IMR-90 (cell line): ENCODE data around the gene PTPRK. TPM values are rescaled to one million over a fixed set of nuclear protein-coding genes. Genes with fewer than 3 reads are reported as not detected.

Experiments
- ATAC-seq: fragments of 200-7000 bp; cut with Tn5 transposase; 2 replicates; pipeline ENCODE4 v1.9.1; 2020; ENCODE audit warnings: low read depth, mild to moderate bottlenecking, moderate library complexity
- BruUV-seq: library from RNA; stranded (reverse); fragments of 400-500 nt; replicated peaks from 2 replicates; lab custom pipeline; 2021; lab: Mats Ljungman, UMichigan
- CTCF ChIA-PET: fragments of 300-600 bp; formaldehyde crosslinking; extraction: SDS; loops from one replicate; lab custom pipeline; 2021; ENCODE audit warnings: antibody characterized with exemption; lab: Yijun Ruan, JAX
- POLR2A ChIA-PET: fragments of 300-600 bp; sonication (Branson Sonifier 250); formaldehyde crosslinking; loops from one replicate; lab custom pipeline; 2022; ENCODE audit warnings: antibody characterized with exemption; ENCODE audit not compliant: unreplicated experiment; lab: Charles Lee
- DNase-seq: peaks from one replicate; pipeline ENCODE4 v3.0.0; 2013
- H2AFZ ChIP-seq: replicated peaks from 2 replicates; pipeline ENCODE3; 2013; ENCODE audit warnings: low read length, mild to moderate bottlenecking; ENCODE audit not compliant: poor library complexity
- H2AK5ac ChIP-seq: 2 replicates; pipeline ENCODE4 v1.6.1; 2013; ENCODE audit warnings: low read depth, low read length, inconsistent platforms
- H2AK9ac ChIP-seq: replicated peaks from 2 replicates; pipeline ENCODE3; 2013; ENCODE audit warnings: mild to moderate bottlenecking, low read depth, low read length, moderate library complexity; ENCODE audit not compliant: poor library complexity
- H2BK120ac ChIP-seq: 2 replicates; pipeline ENCODE4 v1.6.1; 2013; ENCODE audit warnings: low read depth, low read length, inconsistent platforms
- H2BK15ac ChIP-seq: 3 replicates; pipeline ENCODE4 v1.6.1; 2013; ENCODE audit warnings: low read depth, low read length, inconsistent platforms
- H2BK20ac ChIP-seq: 2 replicates; pipeline ENCODE4 v1.6.1; 2013; ENCODE audit warnings: low read depth, mild to moderate bottlenecking, inconsistent platforms, low read length, moderate library complexity
- H2BK5ac ChIP-seq: 2 replicates; pipeline ENCODE4 v1.6.1; 2013; ENCODE audit warnings: mild to moderate bottlenecking, low read depth, low read length, inconsistent platforms; ENCODE audit not compliant: poor library complexity, severe bottlenecking
- H3K14ac ChIP-seq: replicated peaks from 2 replicates; pipeline ENCODE4 v1.6.1; 2013; ENCODE audit warnings: low read depth, low read length, inconsistent platforms
- H3K18ac ChIP-seq: 2 replicates; pipeline ENCODE4 v1.6.1; 2013; ENCODE audit warnings: low read depth, low read length, control low read depth
- H3K23ac ChIP-seq: 2 replicates; pipeline ENCODE4 v1.6.1; 2013; ENCODE audit warnings: low read depth, low read length, inconsistent platforms
- H3K27ac ChIP-seq: 2 replicates; pipeline ENCODE4 v1.5.1; 2013; ENCODE audit warnings: mild to moderate bottlenecking, control low read depth, low read length; ENCODE audit not compliant: insufficient read depth
- H3K27me3 ChIP-seq: 2 replicates; pipeline ENCODE4 v1.6.1; 2013; ENCODE audit warnings: low read length; ENCODE audit not compliant: control insufficient read depth, insufficient read depth
- H3K36me3 ChIP-seq: 2 replicates; pipeline ENCODE4 v1.6.1; 2013; ENCODE audit warnings: low read length, mixed read lengths; ENCODE audit not compliant: control insufficient read depth, insufficient read depth
- H3K4ac ChIP-seq: 2 replicates; pipeline ENCODE4 v1.6.1; 2013; ENCODE audit warnings: low read depth, low read length, inconsistent platforms
- H3K4me1 ChIP-seq: 2 replicates; pipeline ENCODE4 v1.6.1; 2013; ENCODE audit warnings: low read length, mixed read lengths; ENCODE audit not compliant: control insufficient read depth, insufficient read depth
- H3K4me2 ChIP-seq: 2 replicates; pipeline ENCODE4 v1.6.1; 2013; ENCODE audit warnings: low read depth, mild to moderate bottlenecking, control low read depth, low read length, moderate library complexity
- H3K4me3 ChIP-seq: 2 replicates; pipeline ENCODE4 v1.5.1; 2013; ENCODE audit warnings: low read depth, mild to moderate bottlenecking, control low read depth, low read length, moderate library complexity; ENCODE audit not compliant: insufficient read depth
- H3K56ac ChIP-seq: 2 replicates; pipeline ENCODE4 v1.6.1; 2013; ENCODE audit warnings: low read length, inconsistent platforms; ENCODE audit not compliant: insufficient read depth; ENCODE audit errors: extremely low read depth
- H3K79me1 ChIP-seq, 2 experiments: 2 replicates each; pipeline ENCODE4 v1.6.1; 2013; ENCODE audit warnings: low read length in 2 of 2, inconsistent platforms in 1 of 2, low read depth in 1 of 2
- H3K9ac ChIP-seq: 2 replicates; pipeline ENCODE4 v1.6.1; 2013; ENCODE audit warnings: low read depth, low read length, control low read depth
- H3K9me1 ChIP-seq: 2 replicates; pipeline ENCODE4 v1.6.1; 2013; ENCODE audit warnings: low read length, inconsistent platforms; ENCODE audit not compliant: insufficient read depth
- H3K9me3 ChIP-seq: 2 replicates; pipeline ENCODE4 v1.6.1; 2013; ENCODE audit warnings: low read length; ENCODE audit not compliant: control insufficient read depth, insufficient read depth
- H4K20me1 ChIP-seq: 2 replicates; pipeline ENCODE4 v1.6.1; 2013; ENCODE audit warnings: low read length, inconsistent platforms; ENCODE audit not compliant: insufficient read depth
- H4K5ac ChIP-seq: 2 replicates; pipeline ENCODE4 v1.6.1; 2013; ENCODE audit warnings: mild to moderate bottlenecking, low read depth, low read length, control low read depth
- H4K8ac ChIP-seq, 2 experiments: 2 replicates each; pipeline ENCODE4 v1.6.1; 2013; ENCODE audit warnings: low read depth in 2 of 2, low read length in 2 of 2, control low read depth in 1 of 2, inconsistent platforms in 1 of 2
- H4K91ac ChIP-seq: 2 replicates; pipeline ENCODE4 v1.6.1; 2013; ENCODE audit warnings: low read depth, low read length, inconsistent platforms; ENCODE audit not compliant: insufficient read depth
- BHLHE40 ChIP-seq: fragments of 150-350 bp; IDR thresholded peaks from 2 replicates; pipeline ENCODE4 v1.6.1; 2016; ENCODE audit warnings: mild to moderate bottlenecking, low read depth, low read length
- CEBPB ChIP-seq: IDR thresholded peaks from 2 replicates; pipeline ENCODE4 v1.6.1; 2012; ENCODE audit warnings: low read depth, low read length, improper control_type of control experiment
- MAFK ChIP-seq: IDR thresholded peaks from 2 replicates; pipeline ENCODE4 v1.6.1; 2012; ENCODE audit warnings: low read depth, low read length, improper control_type of control experiment
- MAZ ChIP-seq: IDR thresholded peaks from 2 replicates; pipeline ENCODE4 v1.6.1; 2012; ENCODE audit warnings: low read depth, mild to moderate bottlenecking, low read length, improper control_type of control experiment, moderate library complexity, borderline replicate concordance
- MXI1 ChIP-seq: IDR thresholded peaks from 2 replicates; pipeline ENCODE4 v1.6.1; 2012; ENCODE audit warnings: low read depth, mild to moderate bottlenecking, low read length, moderate library complexity, borderline replicate concordance
- POLR2A ChIP-seq: IDR thresholded peaks from 2 replicates; pipeline ENCODE4 v1.6.1; 2012; ENCODE audit warnings: mild to moderate bottlenecking, low read depth, low read length
- RCOR1 ChIP-seq: IDR thresholded peaks from 2 replicates; pipeline ENCODE4 v1.6.1; 2012; ENCODE audit warnings: mild to moderate bottlenecking, low read length, improper control_type of control experiment; ENCODE audit not compliant: insufficient replicate concordance
- SMC3 ChIP-seq: fragments of 150-350 bp; IDR thresholded peaks from 2 replicates; pipeline ENCODE4 v1.6.1; 2016; ENCODE audit warnings: low read depth, mild to moderate bottlenecking, antibody characterized with exemption, low read length, moderate library complexity
- WGBS, 2 experiments: methylation state at CpG; one replicate each; pipeline versions ENCODE4 v1.1.5 to v1.1.7; 2013; ENCODE audit warnings: missing lambda C conversion rate in 2 of 2; ENCODE audit not compliant: insufficient read length in 1 of 2; ENCODE audit errors: extremely low coverage in 2 of 2; 5-methylcytosine and 5-hydroxymethylcytosine counted together
- dilution Hi-C: fragments of 300-500 bp; cut with HindIII; formaldehyde crosslinking; loops from one replicate; pipeline ENCODE4 v1.14.3; 2018; ENCODE audit warnings: low sequenced_read_pairs; ENCODE audit not compliant: unreplicated experiment
- in situ Hi-C: fragments of 300-500 bp; cut with MboI; formaldehyde crosslinking; loops from 3 replicates; pipeline ENCODE4 v1.14.3; 2019; ENCODE audit warnings: low sequenced_read_pairs, inconsistent platforms, mixed read lengths
- intact Hi-C: fragments of 100-400 bp; cut with micrococcal nuclease; formaldehyde crosslinking; loops from 2 replicates; pipeline ENCODE4 v1.10.0; 2022
- polyA plus RNA-seq, 3 experiments: library from polyadenylated mRNA; depleted of rRNA; stranded (reverse); fragments of >200 nt; gene quantifications; 2 replicates each; pipeline ENCODE4 v1.2.3, GENCODE V29; 2012; ENCODE audit warnings: low replicate concordance in 1 of 3
- total RNA-seq: library from RNA; depleted of rRNA; stranded (reverse); fragments of >200 nt; gene quantifications from 2 replicates; pipeline ENCODE4 v1.2.3, GENCODE V29; 2012
- TF ChIP-seq, protein P1 (sequence below): fragments of 150-350 bp; IDR thresholded peaks from 2 replicates; pipeline ENCODE4 v1.6.1; 2016; ENCODE audit warnings: low read depth, mild to moderate bottlenecking, low read length, moderate library complexity, borderline replicate concordance

PTPRK gene
- total and polyA plus RNA-seq, 2 of the 4 experiments (the other 2 are of a cell fraction) = 18.0 to 80.8 TPM

- in situ Hi-C loops (no loop called here), intact Hi-C loops (no loop called here), dilution Hi-C loops (no loop called here)
- Histone ChIP-seq H4K20me1 (no peaks in the 10 kb centered on the region; the same call in 1 of the 2 replicates), H3K18ac (no peak overlapping the region), H2BK20ac (no peak overlapping the region), H4K8ac (no peak overlapping the region), H2BK120ac (no peak overlapping the region), H3K36me3 (no peaks in the 10 kb centered on the region), H2BK5ac (no peak overlapping the region), H2BK15ac (no peak overlapping the region), H3K9me1 (no peaks in the 10 kb centered on the region), H4K91ac (no peak overlapping the region), H4K5ac (no peak overlapping the region), H3K9ac (no peak overlapping the region), H3K4ac (no peak overlapping the region), H2AK5ac (no peak overlapping the region), H3K23ac (no peak overlapping the region), H2AK9ac (no peak overlapping the region), H3K4me2 (no peak overlapping the region), H3K27me3 (no peaks in the 10 kb centered on the region), H3K27ac (no peak overlapping the region), H3K56ac (no peak overlapping the region), H3K79me1 (peaks cover 2 to 11% of the 10 kb centered on the region in 2 experiments; a peak in 2 of 4 replicates), H3K4me1 (peaks cover 2% of the 10 kb centered on the region; the same call in 1 of the 2 replicates), H3K9me3 (no peaks in the 10 kb centered on the region), H3K4me3 (no peak overlapping the region), H2AFZ (no peak overlapping the region), H3K14ac (no peak overlapping the region)
- ATAC-seq (no peak), DNase-seq (no peak)
- POLR2A ChIA-PET = no interaction called here
- CTCF ChIA-PET = no interaction called here
- no TSS peak for BruUV-seq
- no peak for TF ChIP-seq MAFK
- no peak for TF ChIP-seq MXI1
- TF ChIP-seq BHLHE40 = no peak
- no peak for TF ChIP-seq MAZ
- no peak for TF ChIP-seq SMC3
- TF ChIP-seq, protein P1, sequence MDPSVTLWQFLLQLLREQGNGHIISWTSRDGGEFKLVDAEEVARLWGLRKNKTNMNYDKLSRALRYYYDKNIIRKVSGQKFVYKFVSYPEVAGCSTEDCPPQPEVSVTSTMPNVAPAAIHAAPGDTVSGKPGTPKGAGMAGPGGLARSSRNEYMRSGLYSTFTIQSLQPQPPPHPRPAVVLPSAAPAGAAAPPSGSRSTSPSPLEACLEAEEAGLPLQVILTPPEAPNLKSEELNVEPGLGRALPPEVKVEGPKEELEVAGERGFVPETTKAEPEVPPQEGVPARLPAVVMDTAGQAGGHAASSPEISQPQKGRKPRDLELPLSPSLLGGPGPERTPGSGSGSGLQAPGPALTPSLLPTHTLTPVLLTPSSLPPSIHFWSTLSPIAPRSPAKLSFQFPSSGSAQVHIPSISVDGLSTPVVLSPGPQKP = no peak
- TF ChIP-seq CEBPB = no peak
- TF ChIP-seq POLR2A = no peak
- no peak for TF ChIP-seq RCOR1
- no CpG with 5 or more reads among the region's 4 CpGs for WGBS, 2 experiments
These were observed 367.8 kb downstream of the PTPRK start for GRCh38 chr6:128152551-128152950.
